ENCODE measurements around the gene PGAP3. TPM values are rescaled to one million over a fixed set of nuclear protein-coding genes. Genes with fewer than 3 reads are reported as not detected.

Gene PGAP3
- total RNA-seq, 6 donors from 2014 or later: 15.2 to 64.0 (median 27.9) TPM

DNA sequence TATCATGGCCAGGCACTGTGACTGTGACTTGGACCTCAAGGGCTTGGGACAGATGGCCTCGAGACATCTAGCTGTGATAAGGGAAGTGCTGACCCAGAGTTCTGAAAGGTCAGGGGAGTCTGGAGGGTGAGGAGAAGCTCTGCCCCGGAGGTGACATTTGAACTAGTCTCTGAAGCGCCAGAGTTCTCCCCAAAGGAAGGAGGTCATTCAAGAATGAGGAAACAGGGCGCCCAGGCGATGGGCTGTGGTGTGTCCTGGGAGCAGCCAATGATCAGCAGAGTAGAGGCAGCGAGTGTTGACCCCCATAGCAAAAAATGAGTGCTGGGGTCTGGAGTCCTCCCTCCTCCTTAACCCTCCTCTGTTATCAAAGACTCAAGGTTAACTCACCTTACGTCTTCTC is 46.0 kb downstream of the PGAP3 start:
- no peaks in the 10 kb centered on the region for H3K36me3 ChIP-seq
- DNase-seq (no peak), ATAC-seq (ENCODE audit: low FRiP score in 2 of 2) (no peak)
- no peaks in the 10 kb centered on the region for H3K27me3 ChIP-seq
- no peak overlapping the region for H3K4me3 ChIP-seq
- no peak for TF ChIP-seq EP300 (IDR thresholded peaks at IDR 0.05)
- TF ChIP-seq POLR2A (IDR thresholded peaks at IDR 0.05): no peak
- TF ChIP-seq, protein P1, sequence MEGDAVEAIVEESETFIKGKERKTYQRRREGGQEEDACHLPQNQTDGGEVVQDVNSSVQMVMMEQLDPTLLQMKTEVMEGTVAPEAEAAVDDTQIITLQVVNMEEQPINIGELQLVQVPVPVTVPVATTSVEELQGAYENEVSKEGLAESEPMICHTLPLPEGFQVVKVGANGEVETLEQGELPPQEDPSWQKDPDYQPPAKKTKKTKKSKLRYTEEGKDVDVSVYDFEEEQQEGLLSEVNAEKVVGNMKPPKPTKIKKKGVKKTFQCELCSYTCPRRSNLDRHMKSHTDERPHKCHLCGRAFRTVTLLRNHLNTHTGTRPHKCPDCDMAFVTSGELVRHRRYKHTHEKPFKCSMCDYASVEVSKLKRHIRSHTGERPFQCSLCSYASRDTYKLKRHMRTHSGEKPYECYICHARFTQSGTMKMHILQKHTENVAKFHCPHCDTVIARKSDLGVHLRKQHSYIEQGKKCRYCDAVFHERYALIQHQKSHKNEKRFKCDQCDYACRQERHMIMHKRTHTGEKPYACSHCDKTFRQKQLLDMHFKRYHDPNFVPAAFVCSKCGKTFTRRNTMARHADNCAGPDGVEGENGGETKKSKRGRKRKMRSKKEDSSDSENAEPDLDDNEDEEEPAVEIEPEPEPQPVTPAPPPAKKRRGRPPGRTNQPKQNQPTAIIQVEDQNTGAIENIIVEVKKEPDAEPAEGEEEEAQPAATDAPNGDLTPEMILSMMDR (IDR thresholded peaks at IDR 0.05): no peak
- TF ChIP-seq POLR2AphosphoS5 (IDR thresholded peaks at IDR 0.05): no peak
- H3K4me1 ChIP-seq: peaks cover 57 to 76% (median 63%) of the 10 kb centered on the region in 4 donors
- peak overlapping the region in 2 of 4 donors; percentile 5 to 46 for H3K27ac ChIP-seq
- WGBS, 2 donors: 58 to 74% methylated on average over 7 of the region's 7 CpGs
- H3K9me3 ChIP-seq: no peaks in the 10 kb centered on the region

DNA sequence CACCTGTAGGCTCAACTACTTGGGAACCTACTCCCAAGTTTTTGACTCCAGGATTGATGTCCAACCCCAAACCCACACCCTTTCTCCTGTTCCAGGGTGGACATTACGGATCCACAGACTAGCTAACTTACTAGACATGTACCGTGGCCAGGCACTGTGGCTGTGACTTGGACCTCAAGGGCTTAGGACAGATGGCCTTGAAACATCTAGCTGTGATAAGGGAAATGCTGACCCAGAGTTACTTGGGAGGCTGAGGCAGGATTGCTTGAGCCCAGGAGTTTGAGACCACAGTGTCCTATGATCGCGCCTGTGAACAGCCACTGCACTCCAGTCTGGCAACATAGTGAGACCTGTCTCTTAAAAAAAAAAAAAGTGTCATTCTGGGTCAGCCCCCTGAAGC is 46.8 kb downstream of the PGAP3 start:
- Histone ChIP-seq H3K27me3 (no peaks in the 10 kb centered on the region), H3K27ac (peak overlapping the region in 1 of 4 donors; percentile 46), H3K9me3 (no peaks in the 10 kb centered on the region), H3K4me1 (peaks cover 64 to 84% (median 70%) of the 10 kb centered on the region in 4 donors), H3K4me3 (no peak overlapping the region), H3K36me3 (no peaks in the 10 kb centered on the region)
- 94 to 100% methylated on average over 4 of the region's 4 CpGs for WGBS, 2 donors
- ATAC-seq (ENCODE audit: low FRiP score in 2 of 2): no peak
- DNase-seq: no peak
- TF ChIP-seq POLR2A (IDR thresholded peaks at IDR 0.05) (no peak), POLR2AphosphoS5 (IDR thresholded peaks at IDR 0.05) (no peak), EP300 (IDR thresholded peaks at IDR 0.05) (no peak)
- TF ChIP-seq, protein P1 (IDR thresholded peaks at IDR 0.05): no peak

DNA sequence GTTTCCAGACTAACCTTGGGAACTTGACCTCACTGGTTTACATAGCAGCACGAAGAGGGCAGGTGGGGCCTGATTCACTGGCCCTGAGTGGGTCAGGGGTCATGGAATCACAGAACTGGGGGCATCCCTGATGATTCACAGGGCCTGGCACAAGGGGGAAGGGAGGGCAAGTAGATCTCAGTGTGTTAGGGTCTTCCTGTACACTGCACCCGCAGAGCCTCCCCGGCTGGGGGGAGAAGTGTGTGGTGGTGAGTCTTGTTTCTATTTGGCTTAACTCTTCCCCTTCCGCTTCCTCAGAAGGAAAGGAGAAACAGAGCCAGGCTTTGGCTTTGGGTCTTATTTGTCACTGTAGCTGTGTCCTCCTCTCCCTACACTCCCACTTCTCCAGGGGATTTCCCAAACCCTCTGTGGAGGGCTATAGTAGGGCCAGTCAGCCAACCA is 47.2 kb downstream of the PGAP3 start:
- no peaks in the 10 kb centered on the region for H3K27me3 ChIP-seq
- DNase-seq: no peak
- H3K4me1 ChIP-seq: peaks cover 64 to 89% (median 72%) of the 10 kb centered on the region in 4 donors
- ATAC-seq (ENCODE audit: low FRiP score in 2 of 2): no peak
- no peaks in the 10 kb centered on the region for H3K9me3 ChIP-seq
- TF ChIP-seq, protein P1 (IDR thresholded peaks at IDR 0.05): no peak
- TF ChIP-seq POLR2A (IDR thresholded peaks at IDR 0.05): no peak
- no peaks in the 10 kb centered on the region for H3K36me3 ChIP-seq
- peak overlapping the region in 1 of 4 donors; percentile 2 for H3K4me3 ChIP-seq
- H3K27ac ChIP-seq: peak overlapping the region in 2 of 4 donors; percentile 16 to 46
- 25% methylated on average over 2 to 4 of the region's 4 CpGs for WGBS, 2 donors

DNA sequence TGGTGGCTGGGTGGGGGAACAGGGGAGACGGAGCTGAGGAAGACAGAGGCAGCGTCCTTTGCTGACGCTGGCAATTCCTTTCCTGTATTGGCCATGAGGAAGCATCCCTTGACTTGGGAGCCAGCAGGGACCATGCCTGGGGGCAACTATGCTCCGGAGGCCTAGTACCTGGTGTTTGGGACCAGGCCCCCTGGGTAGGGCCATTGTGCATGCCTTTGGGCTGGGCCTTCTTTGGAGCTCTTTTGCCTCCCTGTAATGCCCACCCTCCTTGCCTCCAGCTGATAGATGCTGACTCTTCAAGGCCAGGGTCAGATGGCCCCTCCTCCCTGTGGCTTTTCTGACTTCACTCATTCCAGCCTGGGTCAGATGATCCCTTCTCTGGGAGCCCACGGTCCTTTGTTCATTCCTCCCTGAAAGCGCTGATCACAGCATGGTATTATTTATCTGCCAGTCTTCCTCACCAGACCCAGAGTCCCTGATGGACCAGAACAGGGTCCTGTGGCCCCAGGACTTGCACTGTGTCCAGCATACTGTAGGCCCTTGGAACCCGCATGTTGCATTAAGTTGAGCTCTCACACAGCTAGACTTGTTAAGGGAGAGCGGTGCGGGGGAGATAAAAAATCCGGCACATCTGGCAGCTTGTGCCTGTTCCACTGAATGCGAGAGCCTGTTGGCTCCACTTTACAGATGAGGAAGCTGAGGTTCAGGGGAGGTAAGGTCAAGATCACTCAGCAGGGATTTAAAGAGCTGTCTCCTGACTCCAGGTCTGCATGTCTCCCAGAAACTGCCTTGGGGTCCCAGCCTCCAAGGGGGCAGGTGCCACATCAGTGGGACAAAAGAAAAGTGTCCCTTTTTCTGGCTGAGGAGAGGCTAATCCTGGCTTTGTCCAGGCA is 48.0 kb downstream of the PGAP3 start:
- Histone ChIP-seq H3K4me3 (peak overlapping the region in 1 of 4 donors; percentile 0), H3K27me3 (no peaks in the 10 kb centered on the region), H3K36me3 (no peaks in the 10 kb centered on the region), H3K27ac (peak overlapping the region in 2 of 4 donors; percentile 16 to 46), H3K4me1 (peaks cover 64 to 85% (median 75%) of the 10 kb centered on the region in 4 donors), H3K9me3 (no peaks in the 10 kb centered on the region)
- ATAC-seq (ENCODE audit: low FRiP score in 2 of 2) (no peak), DNase-seq (no peak)
- no peak for TF ChIP-seq EP300 (IDR thresholded peaks at IDR 0.05)
- TF ChIP-seq POLR2AphosphoS5 (IDR thresholded peaks at IDR 0.05): no peak
- no peak for TF ChIP-seq POLR2A (IDR thresholded peaks at IDR 0.05)
- TF ChIP-seq, protein P1 (IDR thresholded peaks at IDR 0.05): no peak
- WGBS, 2 donors: 80 to 86% methylated on average over 9 to 11 of the region's 11 CpGs

Data from upper lobe of left lung (tissue), 6 donors.